ENCODE results near the gene OTOS.

Gene OTOS

GRCh38 chr2:240151477-240152031, 11.1 kb upstream of the OTOS start:
- DNase-seq (ENCODE audit: low read depth in 2 of 2) = no peak

- DNase-seq (ENCODE audit: low read depth in 2 of 2) = no peak
These were observed 9.7 kb upstream of the OTOS start for GRCh38 chr2:240149943-240150784.

GRCh38 chr2:240147911-240148587, 7.6 kb upstream of the OTOS start:
- no peak for DNase-seq (ENCODE audit: low read depth in 2 of 2)

GRCh38 chr2:240147382-240147781, 6.9 kb upstream of the OTOS start:
- no peak for DNase-seq (ENCODE audit: low read depth in 2 of 2)

- no peak for DNase-seq (ENCODE audit: low read depth in 2 of 2)
These were observed 6.3 kb upstream of the OTOS start for GRCh38 chr2:240146627-240147278.

- no peak for DNase-seq (ENCODE audit: low read depth in 2 of 2)
These were observed 5.7 kb upstream of the OTOS start for GRCh38 chr2:240146141-240146561.

GRCh38 chr2:240145461-240145860, 5.0 kb upstream of the OTOS start:
- DNase-seq (ENCODE audit: low read depth in 2 of 2) = no peak

- DNase-seq (ENCODE audit: low read depth in 2 of 2) = no peak
These were observed 4.3 kb upstream of the OTOS start for GRCh38 chr2:240144649-240145261.

- DNase-seq (ENCODE audit: low read depth in 2 of 2) = peak; percentile 54 to 56
These were observed 3.6 kb upstream of the OTOS start for GRCh38 chr2:240143801-240144648.

- no peak for DNase-seq (ENCODE audit: low read depth in 2 of 2)
These were observed 2.8 kb upstream of the OTOS start for GRCh38 chr2:240143276-240143675.

- DNase-seq (ENCODE audit: low read depth in 2 of 2) = no peak
These were observed 2.4 kb upstream of the OTOS start for GRCh38 chr2:240142859-240143258.

- no peak for DNase-seq (ENCODE audit: low read depth in 2 of 2)
These were observed 1.9 kb upstream of the OTOS start for GRCh38 chr2:240142256-240142775.

GRCh38 chr2:240141736-240142135, 1.3 kb upstream of the OTOS start:
- DNase-seq (ENCODE audit: low read depth in 2 of 2) = no peak

GRCh38 chr2:240140920-240141319, 462 bp upstream of the OTOS start:
- DNase-seq (ENCODE audit: low read depth in 2 of 2) = no peak

GRCh38 chr2:240139666-240140393, 628 bp downstream of the OTOS start:
- no peak for DNase-seq (ENCODE audit: low read depth in 2 of 2)

GRCh38 chr2:240139011-240139441, 1.4 kb downstream of the OTOS start:
- no peak for DNase-seq (ENCODE audit: low read depth in 2 of 2)

GRCh38 chr2:240138254-240138984, 2.0 kb downstream of the OTOS start:
- DNase-seq (ENCODE audit: low read depth in 2 of 2) = no peak

- no peak for DNase-seq (ENCODE audit: low read depth in 2 of 2)
These were observed 2.7 kb downstream of the OTOS start for GRCh38 chr2:240137596-240138253.

Measured in stimulated activated CD8-positive, alpha-beta memory T cell treated with anti-CD3 and anti-CD28 coated beads, Interleukin-15, amount 100 ng/mL, for 4 hours (primary cell).